ENCODE measurements around the gene SEMA6A.

SEMA6A gene

DNA sequence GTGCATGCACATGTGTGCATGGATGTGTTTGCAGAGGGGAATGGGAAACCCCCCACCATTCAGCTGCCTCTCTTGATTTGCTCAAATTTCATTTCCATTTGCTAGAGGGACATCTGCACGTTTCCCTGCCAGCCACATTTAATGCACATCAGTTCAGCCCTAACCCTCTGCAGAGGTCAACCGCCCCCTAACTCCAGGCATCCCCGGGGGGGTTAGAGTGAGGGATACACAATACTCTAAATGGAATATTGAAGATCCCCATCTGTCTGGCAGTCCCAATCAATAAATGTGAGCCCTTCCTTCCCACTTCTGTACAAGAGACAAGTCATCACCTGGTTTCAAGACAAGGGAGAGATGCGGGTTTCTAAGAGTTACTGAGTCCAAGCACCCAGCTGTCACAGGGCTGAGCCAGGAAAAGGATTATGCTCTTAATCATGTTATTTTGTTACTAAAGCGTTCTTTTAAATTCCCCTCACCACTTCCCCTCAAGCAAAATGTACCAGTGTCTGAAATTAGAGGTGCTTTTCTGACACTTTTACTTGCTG is 134.1 kb downstream of the SEMA6A start:
- TF ChIP-seq POLR2A (IDR thresholded peaks at IDR 0.05; ENCODE audit: low read depth, low read length), result no peak
- FAIRE-seq, result no peak
- DNase-seq (ENCODE audit: insufficient read length, low spot score), result no peak

DNA sequence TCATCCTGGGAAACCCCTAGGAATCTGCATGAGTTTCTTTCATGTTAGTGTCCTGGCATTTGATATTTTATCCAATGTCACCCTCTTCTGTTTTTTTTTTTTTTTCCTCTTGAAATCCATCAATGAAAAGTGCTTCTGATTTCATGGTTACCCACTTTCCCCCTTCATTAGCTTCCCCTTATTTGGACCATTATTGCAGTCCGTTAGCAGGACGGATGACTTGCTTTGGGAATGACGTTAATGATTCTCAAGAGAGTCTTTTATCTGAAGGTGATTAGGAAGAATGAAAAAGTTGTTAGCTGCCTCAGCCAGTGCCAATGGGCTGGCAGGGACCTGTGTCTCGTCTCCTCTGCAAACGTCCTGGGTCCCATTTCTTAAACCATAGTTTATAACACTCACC is 134.7 kb downstream of the SEMA6A start:
- no peak for DNase-seq (ENCODE audit: insufficient read length, low spot score)
- TF ChIP-seq POLR2A (IDR thresholded peaks at IDR 0.05; ENCODE audit: low read depth, low read length), result no peak
- no peak for FAIRE-seq

DNA sequence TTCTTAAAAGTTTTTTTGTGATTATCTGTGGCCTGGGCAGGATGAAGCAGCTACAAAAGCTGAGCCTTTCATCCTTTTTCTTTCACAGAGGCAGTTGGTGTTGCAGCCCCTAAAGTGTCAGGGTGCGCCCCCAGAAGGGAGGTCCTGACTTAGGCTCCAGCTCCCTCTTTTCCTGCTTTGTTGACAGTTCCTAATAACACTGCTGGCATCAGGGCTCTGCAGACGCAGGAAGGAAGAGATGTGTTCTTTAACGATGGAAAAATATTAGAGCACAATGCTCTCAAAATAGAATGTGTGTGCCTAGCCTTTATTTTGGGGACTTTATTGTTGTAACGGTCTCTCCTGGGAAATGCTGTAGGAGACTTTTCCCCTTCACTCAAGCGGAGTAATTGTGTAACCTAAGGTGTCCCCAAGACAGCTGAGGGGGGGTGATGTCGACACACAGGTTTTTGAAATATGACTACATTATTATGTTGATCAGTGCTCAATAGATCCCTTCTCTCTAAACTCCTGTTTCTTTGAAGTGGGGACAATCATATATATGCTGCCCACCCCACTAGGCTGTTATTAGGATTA is 135.6 kb downstream of the SEMA6A start:
- DNase-seq (ENCODE audit: insufficient read length, low spot score) (no peak), FAIRE-seq (no peak)
- TF ChIP-seq POLR2A (IDR thresholded peaks at IDR 0.05; ENCODE audit: low read depth, low read length), result no peak

DNA sequence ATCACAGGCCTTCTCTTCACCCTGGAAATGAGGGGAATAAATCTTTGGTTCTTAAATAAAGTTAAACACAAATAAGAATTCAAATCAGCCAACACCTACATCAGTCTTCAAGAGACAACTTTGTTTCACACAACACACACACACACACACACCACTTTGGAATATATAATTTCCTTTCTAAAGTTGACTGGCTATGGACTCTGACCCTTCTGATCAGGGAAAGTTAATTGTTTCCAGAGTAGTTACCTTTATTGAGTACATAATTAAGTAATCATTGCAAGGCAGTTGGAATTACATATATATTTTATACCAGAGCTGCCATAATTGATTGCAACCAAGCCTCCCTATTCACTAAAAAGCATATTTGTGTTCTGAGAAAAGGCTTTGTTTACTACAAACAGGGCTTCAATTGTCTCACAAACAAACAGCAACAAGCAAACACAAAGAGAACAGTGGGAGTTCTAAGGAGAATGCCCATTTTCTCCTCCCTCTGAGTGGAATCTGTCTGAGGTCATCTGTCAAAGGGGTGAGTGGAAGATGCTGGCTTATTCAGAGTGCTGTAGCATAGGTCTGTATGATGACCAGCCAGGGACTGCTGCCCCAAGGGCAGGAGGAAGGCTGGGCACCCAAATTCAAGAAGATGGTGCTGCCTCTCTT is 136.6 kb downstream of the SEMA6A start:
- TF ChIP-seq POLR2A (IDR thresholded peaks at IDR 0.05; ENCODE audit: low read depth, low read length), result no peak
- DNase-seq (ENCODE audit: insufficient read length, low spot score) (no peak), FAIRE-seq (no peak)

DNA sequence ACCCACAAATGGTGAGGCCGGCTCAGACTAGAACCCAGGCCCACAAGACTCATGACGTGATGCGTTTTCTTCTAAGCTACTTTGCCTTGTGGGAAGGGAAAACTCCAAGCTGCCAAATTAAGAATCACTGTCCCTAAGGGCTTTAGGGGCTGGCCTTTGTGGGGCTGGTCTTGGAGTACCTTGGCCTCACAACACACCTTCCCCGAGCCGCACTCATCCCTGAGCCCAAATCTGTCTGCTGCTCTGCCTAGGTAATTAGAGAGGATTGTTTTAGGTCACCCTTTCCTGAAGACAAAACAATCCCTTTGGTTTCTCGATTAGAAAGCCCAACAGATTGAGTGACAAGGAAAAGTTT is 137.3 kb downstream of the SEMA6A start:
- DNase-seq (ENCODE audit: insufficient read length, low spot score) (no peak), FAIRE-seq (no peak)
- no peak for TF ChIP-seq POLR2A (IDR thresholded peaks at IDR 0.05; ENCODE audit: low read depth, low read length)

DNA sequence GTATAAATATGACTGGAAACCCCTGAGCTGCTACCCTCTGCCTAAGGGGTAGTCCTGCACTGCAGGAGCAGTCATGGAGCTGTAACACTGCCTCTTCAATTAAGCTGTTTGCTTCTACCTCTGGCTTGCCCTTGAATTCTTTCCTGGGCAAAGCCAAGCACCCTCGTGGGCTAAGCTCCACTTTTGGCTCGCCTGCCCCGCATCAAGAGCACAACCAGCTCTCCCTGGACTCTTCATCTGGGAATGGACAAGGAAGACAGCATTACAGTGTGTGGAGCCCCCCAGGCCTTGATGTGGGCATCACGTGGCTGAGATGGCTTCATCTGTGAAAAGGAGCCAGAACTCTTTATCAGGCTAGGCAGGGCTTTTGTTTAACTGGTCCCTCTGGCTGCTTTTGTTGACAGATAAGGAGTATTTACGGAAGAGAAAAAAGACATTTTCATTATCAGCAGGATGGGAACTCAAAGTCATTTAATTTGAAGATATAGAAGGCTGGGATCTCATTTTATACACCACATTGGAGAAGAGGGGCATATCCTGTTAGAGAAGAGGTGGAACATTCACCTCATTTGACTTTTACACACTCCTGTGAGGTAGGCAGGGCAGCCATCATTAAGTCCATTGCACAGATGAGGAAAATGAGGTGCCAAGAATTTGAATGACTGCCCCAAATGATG is 137.8 kb downstream of the SEMA6A start:
- no peak for TF ChIP-seq POLR2A (IDR thresholded peaks at IDR 0.05; ENCODE audit: low read depth, low read length)
- FAIRE-seq (no peak), DNase-seq (ENCODE audit: insufficient read length, low spot score) (no peak)

DNA sequence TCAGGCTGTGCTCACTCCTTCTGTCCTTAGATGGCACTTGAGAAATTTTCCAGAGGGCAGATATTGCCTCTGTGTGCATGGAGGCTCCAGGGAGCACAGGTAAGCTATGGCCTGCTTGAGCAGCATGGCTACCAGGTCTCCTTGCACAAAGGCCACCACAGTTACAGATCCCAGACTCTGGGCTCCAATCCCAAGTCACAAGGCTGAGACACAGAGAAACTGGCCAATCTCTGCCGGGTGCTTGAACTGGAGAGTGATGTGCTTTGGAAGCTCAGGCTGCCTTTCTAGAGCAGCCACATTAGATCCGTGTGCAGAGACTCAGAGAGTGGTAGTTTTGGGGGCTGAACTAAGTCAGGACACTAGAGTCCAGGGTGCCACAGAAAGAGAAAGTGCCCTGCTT is 145.7 kb downstream of the SEMA6A start:
- no peak for TF ChIP-seq POLR2A (IDR thresholded peaks at IDR 0.05; ENCODE audit: low read depth, low read length)
- DNase-seq (ENCODE audit: insufficient read length, low spot score) (no peak), FAIRE-seq (no peak)

DNA sequence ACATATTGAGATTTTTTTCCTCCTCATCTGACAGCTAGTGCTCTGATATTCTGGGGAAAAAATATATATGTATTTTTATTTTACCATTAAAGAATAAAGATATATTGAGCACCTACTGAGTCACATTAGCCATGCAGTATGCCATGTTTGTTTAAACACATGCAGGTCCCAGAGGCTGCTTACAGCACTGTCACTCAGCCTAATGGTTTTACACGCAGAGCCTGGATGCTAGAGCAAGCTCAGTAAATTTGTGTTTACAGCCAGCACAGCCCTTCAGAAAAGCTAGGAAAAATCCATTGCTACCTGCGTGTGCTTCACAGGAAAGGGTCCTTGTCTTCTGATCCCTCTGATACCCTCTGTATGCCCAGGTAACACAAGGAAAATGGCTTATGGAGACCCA is 146.2 kb downstream of the SEMA6A start:
- TF ChIP-seq POLR2A (IDR thresholded peaks at IDR 0.05; ENCODE audit: low read depth, low read length), result no peak
- DNase-seq (ENCODE audit: insufficient read length, low spot score), result no peak
- no peak for FAIRE-seq

DNA sequence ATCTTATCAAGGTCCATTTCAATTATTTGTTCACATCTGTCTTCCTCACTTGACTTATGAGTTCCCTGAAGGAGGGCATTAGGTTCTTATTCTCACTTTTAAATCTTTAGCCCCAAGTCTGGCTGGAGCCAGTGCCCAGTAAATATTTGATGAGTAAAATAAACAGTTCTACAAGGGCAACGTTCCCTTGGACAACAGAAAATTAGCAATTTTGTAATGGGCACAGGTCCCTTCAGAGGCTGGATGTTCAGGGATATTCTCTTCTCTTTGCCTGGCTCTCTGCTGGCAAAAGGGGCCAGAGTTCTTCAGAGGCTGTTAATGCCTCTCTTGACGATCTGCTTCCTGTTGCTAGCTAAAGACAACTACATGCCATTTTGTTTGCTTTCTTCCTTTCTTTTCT is 149.7 kb downstream of the SEMA6A start:
- DNase-seq (ENCODE audit: insufficient read length, low spot score) (no peak), FAIRE-seq (no peak)
- no peak for TF ChIP-seq POLR2A (IDR thresholded peaks at IDR 0.05; ENCODE audit: low read depth, low read length)

DNA sequence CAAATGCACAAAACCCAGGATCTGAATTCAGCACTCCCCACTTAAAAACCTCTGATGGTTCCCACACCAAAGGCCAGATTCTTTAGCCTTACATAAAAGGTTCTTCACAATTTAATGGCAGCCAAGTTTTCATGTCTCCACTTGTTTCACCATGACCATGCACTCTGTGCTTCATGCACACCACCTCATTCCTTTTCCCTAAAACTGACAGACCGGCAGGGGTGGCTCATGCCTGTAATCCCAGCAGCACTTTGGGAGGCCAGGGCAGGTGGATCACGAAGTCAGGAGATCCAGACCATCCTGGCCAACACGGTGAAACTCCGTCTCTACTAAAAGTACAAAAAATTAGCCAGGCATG is 150.4 kb downstream of the SEMA6A start:
- DNase-seq (ENCODE audit: insufficient read length, low spot score), result no peak
- FAIRE-seq, result no peak
- no peak for TF ChIP-seq POLR2A (IDR thresholded peaks at IDR 0.05; ENCODE audit: low read depth, low read length)

DNA sequence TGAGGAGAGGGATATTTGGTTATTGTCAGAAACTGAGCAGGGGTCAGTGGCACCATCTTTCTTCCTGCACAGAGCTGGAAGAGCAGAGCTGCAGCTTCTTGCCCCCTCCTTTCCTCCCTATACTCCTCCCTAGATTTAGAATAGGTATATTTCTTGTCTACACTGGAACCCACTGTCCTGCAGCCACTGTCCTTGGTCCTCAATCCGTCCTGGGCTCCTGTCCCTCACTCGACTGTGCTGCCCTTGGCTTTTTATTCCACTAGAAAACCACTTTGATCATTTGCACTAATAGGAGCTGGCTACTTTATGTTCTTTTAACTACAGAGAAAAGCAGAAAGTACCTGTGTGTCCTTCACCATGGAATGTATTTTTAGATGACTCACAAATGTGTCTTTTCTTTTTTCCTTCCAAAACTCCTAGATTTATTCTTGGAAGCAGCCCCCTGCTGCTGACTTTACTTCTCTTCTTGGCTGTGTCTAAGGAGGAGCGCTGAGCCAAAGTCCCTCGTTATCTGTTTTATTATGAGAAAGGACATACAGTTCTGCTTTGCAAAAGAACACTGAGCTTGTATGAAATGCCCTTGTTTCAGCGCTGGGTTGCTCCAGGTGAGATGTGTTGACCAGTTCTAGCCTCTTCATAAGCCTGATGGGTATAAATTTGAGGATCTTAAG is 150.9 kb downstream of the SEMA6A start:
- TF ChIP-seq POLR2A (IDR thresholded peaks at IDR 0.05; ENCODE audit: low read depth, low read length), result no peak
- FAIRE-seq (no peak), DNase-seq (ENCODE audit: insufficient read length, low spot score) (no peak)

DNA sequence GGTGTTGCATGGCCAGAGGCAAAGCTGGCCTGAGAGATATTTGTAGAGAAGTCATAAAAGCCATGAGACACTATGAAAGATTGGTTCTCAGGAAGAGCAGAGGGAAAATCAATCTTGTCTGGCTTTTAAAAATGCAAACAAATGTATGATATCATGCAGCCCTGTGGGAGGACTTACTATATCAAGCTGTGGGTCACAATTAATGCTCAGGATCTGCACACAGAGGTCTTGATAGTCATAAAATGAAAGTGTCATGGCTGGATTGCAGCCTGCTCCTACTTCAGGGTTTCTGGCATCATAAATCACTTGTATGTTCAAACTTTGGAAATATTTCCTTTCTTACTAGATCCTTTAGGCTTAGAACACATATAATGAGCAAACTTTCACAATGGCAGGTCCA is 151.5 kb downstream of the SEMA6A start:
- FAIRE-seq (no peak), DNase-seq (ENCODE audit: insufficient read length, low spot score) (no peak)
- no peak for TF ChIP-seq POLR2A (IDR thresholded peaks at IDR 0.05; ENCODE audit: low read depth, low read length)

DNA sequence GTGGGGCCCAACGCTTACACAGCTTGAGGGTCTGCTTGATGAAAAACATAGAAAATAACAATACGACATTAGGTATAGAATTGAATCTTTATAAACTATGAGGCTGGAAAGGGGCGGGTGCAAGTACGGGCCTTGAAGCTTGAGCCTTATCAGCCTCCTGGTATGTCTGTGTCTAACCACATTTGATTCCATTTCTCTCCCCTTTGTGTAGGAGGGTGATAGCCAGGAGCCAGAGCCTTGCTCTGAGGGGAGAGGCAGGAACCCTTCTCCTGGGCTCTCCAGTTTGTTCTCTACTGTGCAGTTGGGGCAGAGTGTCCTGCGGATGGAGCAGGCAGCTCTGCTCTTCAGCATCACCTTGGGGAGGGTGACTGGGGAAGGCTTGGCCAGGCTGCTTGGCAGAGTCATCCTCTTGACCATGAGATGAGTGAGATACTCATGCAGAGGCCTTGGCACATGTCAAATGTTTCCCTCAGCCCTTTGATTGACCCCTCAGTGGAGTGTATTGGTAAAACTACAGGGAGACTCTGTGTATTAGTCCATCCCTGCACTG is 153.5 kb downstream of the SEMA6A start:
- no peak for FAIRE-seq
- no peak for DNase-seq (ENCODE audit: insufficient read length, low spot score)
- no peak for TF ChIP-seq POLR2A (IDR thresholded peaks at IDR 0.05; ENCODE audit: low read depth, low read length)

DNA sequence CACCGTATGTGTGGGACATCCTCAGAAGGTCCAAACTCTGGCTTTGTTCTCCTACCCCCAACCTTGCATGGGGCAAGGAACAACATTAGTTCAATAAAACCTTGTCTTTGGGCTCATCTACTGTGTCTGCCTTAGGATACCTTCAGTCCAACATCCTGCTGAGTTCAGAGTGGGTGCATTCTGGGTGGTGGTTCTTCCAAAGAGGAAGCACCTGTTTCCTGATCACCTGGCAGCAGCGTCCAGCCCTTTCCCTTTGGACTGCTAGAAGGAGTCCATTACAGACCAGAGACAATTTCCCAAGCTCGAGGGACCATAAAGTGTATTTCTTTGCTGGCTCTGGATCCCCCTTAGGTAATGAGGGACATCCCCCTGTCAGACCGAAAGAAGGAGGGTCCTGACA is 154.1 kb downstream of the SEMA6A start:
- no peak for DNase-seq (ENCODE audit: insufficient read length, low spot score)
- no peak for TF ChIP-seq POLR2A (IDR thresholded peaks at IDR 0.05; ENCODE audit: low read depth, low read length)
- FAIRE-seq, result no peak

Measured in H54 (cell line).